Ammon's horn (tissue), 1 donor: Measurements from ENCODE around the gene RAB40B.

Experiments
- DNase-seq: peaks from one replicate; pipeline ENCODE4 v3.0.0-alpha.2; 2016; ENCODE audit warnings: low spot score

RAB40B gene

DNA sequence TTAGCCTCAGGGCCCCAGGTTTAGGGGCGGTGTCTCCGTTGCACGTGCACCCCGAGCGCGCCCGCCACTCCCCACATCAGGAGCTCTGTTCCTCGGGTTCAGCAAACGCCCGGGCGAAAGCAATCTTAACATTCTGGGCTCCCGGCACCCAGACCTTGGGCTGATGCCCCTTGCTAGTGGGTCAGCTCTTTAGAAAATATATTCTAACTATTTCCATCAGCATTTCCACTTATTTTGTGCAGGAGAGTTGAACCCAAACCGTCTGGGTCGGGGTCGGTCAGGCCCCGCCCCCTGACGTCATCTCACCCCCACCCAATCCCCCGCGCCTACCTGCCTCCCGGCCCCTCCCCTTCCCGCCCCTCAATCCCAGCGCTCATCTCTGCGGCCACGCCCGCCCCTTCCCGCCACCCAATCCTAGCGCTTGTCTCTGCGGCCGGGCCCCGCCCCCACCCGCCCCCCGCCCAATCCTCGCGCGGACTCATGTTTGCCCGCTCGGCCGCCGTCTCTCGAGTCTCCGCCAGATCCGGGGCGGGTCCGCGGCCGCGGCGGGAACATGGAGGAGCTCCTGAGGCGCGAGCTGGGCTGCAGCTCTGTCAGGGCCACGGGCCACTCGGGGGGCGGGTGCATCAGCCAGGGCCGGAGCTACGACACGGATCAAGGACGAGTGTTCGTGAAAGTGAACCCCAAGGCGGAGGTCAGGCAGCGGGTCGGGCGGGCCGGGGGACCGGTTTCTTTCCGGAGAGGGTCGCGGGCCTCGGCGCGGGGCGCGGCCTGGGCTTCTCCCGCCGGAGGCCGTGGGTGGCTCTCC is 17.9 kb upstream of the RAB40B start, which contains the start of gene FN3KRP:
FN3KRP (plus strand) TSS at position 504 of the 808 bp plus-strand sequence; CDS start at position 554, 50 bp downstream.
- peak; percentile 94 for DNase-seq

DNA sequence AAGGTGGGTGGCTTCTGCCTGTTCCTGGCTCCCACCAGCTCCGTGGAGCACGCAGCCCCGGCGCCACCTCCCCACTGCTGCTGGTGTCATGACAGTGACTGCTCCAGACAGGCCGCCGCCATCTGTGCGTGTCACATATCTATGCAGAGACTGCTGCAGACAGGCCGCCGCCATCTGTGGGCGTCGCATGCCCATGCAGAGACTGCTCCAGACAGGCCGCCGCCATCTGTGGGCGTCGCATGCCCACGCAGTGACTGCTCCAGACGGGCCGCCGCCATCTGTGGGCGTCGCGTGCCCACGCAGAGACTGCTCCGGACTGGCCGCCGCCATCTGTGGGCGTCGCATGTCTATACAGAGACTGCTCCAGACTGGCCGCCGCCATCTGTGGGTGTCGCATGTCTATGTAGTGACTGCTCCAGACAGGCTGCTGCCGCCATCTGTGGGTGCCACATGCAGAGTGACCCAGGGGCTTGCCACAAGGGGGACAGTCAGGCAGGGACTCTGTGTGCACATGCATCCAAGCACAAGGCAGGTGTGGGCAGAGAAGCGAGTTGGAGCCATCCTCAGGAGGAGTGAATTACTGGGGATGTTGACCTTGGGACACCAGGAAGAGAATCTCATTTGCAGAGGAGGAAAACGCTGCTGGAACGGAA is 14.7 kb upstream of the RAB40B start:
- DNase-seq = no peak

DNA sequence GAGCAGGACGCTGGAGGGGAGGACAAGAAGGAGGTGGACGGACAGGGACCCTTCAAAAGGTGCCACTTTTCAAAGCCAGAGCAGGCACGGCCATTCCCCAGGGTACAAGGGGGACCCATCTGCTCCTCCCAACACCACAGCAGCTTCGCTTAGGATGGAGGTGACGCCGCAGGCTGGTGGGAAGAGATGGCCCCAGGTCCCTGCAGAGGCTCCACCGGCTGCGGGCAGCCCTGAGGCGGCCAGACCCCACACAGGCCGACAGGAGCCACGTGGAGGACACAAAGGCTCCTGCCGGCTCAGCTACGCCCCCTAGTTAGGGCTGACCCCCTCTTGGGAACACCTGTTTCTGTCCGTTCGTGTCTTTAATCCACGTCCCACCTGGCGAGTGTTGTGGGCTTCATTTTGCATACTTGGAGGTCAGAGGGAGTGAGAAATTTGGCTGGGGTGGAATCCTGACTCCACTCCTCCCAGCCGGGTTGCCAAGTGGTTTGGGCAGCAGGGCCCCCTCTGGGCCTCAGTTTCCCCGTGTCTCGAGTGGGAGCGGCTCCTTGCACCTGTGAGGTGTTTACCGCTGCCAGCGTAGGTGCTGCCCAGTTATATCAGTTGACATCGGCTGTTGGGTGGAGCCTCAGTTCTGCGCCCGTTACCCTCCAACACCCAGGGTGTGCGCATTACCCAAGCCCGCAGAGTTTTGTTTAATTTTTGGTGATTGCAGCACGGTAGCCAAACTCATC is 12.2 kb upstream of the RAB40B start:
- DNase-seq = no peak

DNA sequence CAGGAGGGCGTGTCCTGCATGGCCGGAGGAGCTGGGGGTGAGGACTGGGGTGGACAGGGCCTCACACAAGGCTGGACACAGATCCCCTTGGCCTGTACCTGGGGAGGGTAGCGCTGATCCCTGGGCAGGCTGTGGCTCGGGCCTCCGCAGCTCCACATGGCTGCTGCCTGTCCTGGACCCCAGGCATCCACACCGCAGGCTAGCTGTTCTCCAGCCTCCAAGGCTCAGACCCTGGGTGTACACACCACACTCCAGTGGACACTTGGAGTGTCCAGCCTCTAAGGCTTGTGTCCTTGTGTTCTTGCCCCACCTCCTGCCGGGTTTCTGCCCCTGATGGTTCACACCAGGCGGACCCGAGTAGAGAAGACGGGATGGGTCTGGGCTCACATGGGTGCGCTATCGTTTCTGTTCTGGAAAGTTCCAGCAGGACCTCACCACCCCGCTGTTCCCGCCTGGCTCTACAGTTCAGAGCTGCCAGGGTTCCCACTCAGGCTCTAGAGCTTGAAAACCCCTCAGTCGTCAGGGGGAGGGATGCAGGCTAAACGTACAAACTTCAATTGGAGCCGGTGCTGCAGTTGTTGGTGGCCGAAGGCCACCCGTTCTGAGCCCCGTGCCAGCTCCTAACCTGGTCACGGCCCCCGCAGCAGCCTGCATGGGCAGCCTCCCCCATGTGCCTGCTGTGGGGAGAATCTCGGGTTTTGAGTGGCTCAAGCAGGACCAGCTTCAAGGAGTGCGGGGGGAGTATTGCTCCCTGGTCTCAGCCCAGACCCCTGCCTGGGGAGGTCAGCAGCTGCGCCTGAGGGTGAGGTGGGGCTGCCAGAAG is 11.4 kb upstream of the RAB40B start:
- DNase-seq = no peak

DNA sequence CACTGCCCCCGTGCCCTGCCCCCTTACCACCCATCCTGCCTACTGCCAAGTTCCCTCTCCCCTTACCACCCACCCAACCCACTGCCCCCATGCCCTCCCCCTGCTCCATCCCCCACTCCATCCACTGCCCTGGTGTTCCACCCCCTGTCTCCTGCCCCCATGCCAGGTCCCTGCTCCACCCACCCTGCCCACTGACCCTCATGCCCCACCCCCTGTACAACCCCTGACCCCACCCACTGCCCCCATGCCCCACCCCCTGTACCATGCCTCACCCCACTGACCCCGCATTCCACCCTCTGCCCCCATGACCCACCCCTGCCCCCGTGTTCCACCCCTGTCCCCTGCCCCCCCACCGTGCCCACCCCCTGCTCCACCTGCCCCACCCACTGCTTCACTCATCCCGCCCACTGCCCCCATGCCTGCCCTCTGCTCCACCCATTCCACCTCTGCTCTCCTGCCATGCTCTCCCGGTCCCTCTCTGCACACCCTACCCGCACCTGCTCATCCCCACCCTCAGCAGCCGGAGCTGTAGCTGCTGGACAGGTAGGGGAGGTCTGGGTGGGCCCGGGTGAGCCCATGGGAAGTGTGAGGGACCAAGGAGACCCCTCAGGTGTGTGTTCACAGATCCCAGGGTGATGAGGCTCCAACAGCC is 10.7 kb upstream of the RAB40B start:
- no peak for DNase-seq

DNA sequence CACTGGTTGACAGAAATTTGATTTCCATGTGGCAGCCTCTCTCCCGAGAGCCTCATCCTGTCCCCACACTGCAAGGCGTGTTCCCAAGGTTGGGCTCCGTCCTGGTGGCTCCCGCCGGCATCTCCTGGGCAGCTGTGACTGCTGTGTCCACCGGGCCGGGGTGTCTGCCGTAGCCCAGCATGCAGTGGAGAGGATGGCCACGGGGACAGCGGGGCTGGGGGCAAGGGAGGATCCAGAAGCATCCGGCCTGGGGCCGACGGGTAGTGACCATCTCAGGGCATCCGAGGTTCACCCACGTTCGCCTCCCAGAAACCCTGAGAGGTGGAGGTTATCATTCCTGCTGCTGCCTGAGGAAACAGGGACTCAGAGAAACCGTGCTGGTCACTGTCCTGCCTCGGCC is 7.3 kb upstream of the RAB40B start:
- no peak for DNase-seq

DNA sequence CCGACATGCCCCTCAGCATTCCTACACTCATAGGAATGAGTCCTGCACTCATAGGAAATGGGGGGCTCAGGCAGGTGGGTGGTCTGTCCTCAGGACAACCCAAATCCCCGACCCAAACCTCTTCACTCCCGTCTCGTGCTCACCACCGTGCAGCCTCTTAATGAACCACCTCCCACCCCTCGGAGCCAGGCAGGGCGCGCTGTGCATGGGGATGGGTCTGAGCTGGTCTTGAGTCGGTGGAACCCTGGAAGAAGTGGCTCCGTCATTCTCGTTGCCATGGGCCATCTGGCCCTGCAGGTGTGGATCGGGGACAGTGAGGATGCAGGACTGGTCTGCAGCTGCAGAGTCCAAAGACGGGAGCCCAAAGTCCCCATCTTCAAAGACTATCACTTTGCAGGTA is 6.4 kb upstream of the RAB40B start:
- no peak for DNase-seq

DNA sequence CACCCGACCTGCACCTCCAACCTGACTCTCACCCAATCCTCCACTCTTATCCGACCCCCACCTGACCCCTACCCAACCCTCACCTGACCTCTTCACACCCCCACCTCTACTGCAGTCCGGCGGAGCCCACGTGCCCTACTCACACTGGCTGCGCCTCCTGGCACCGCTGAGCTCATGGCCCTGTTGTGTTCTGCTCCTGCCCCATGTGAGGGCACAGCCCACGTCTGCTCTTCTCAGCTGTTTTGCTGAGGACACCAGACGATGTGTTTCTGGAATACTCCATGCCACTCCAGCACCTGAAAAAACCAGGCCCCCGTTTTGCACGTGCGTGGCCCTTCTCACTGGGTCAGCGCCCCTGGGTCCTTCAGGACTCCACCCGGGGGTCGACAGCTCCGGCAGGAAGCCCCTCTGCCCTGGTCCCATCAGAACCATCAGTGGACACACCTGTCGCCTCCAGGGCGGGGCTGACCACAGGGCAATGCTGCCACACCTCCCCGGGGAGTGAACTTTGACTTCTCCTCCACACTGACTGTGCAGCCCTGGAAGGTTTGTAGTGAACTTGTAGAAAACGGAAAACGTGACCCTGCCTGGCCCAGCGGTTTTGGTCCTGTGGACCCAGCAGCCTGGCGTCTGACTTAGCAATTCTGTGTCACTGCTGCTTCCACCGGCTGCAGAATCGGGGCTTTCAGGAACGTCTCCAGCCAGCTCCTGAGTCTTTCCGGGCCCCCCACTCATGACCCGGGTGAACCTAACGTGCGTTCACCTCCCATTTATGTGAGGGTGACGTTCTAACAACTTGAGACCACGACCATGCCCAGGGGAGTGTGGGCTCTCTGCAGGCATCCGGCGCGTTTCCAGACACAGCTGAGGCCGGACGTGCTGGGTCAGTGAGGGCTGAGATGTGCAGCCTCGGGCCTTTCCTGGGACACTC is 5.7 kb upstream of the RAB40B start:
- DNase-seq = no peak

DNA sequence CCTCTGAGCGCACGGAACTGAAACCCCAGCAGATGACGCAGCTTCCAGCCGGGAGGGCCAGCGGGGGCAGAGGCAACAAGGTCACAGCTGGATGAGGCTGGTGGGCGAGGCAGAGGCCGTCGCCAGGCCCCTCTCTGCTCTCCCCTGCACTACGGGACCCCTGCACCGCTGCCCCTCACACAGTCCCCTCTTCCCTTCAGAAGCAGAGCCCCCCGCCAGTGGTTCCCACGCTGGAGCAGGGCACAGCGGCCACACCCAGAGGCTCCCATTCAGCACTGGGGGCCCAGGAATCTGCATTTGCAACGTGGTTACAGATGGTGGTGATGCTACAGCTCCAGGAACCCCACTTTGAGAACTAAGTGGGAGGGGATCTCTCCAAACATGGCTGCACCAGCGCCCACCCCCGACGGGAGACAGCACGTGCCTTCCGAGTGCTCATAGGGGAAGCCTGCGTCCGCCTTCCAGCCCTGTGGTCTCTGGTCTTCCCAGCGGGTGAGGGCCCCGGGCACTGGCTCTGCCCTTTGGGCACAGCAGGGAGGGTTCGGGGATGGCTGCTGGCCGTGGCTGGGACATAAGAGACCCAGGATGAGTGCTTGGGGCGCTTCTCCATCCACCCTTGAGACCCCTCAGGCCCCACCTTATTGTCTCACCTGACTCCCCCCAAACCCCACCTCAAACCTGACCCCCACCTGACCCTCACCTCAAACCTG is 4.7 kb upstream of the RAB40B start:
- no peak for DNase-seq

DNA sequence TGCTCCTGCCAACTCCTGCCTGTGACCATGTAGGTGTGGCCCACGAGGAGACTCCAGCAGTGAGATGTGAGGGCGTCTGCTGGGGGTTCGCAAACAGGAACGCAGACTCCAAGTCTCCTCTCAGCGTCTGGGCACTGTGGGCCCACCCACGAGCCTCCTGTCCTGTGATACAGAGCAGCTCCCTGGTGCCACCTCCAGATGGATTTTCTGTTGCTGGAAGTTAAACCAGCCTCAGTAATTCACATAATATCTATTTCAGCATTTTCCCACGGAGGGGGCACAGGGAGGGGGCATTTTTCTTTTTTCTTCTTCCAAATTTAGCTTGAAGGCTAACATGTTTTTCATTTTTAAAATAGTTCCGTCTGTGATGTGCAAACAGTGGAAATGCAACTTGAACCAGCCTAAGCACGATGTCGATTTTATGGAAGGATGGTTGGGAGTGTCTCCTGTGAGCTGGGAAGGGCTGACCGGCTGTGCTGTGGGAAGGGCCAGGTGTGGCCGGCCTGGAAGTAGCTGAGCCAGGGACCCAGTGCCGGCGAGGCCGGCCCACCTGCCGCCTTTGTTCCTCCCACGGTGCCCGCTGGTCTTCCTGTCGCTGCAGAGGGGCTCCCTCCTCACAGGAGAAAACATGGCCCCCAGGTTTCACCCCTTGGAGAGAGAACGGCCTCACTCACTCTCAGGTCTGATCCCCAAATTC is 3.9 kb upstream of the RAB40B start:
- peak; percentile 51 for DNase-seq

DNA sequence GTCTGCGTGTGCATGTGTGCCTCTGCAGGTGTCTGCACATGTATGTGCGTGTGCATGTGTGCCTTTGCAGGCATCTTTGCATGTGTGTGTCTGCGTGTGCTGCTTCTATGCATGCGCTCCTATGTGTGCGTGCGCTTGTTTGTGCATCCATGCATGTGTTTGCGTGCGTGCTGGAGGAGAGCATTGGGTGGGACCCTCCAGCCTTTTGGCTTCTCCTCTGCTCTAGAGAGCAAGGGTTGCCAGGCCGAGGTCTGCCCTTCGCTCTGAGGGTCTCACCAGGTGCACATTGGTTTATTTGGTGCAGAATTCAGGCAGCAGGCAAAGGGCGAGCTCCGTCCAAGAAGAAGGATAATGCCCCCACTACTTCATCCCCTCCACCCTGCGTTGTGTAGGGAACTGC is 1.1 kb upstream of the RAB40B start:
- DNase-seq = no peak

DNA sequence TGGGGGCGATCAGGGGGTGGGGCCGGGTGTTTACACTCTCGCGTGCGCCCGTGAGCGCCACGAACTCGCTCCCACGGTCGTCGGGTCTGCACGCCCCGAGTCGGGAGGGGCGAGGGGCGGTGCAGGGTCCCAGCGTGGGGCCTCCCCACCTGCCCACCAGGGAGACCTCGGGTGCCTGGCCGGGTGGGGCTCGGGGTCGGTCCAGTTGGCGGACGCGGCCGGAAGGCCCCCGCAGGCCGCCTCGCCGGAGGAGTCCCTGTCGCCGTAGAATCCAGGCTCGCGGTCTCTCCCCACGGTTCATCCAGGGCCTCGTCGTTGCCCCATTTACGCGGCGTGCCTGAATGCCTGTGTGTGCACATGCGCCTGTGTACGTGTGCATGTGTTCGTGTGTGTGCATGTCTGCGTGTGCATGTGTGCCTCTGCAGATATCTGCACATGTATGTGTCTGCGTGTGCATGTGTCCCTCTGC is 510 bp upstream of the RAB40B start:
- peak; percentile 41 for DNase-seq

DNA sequence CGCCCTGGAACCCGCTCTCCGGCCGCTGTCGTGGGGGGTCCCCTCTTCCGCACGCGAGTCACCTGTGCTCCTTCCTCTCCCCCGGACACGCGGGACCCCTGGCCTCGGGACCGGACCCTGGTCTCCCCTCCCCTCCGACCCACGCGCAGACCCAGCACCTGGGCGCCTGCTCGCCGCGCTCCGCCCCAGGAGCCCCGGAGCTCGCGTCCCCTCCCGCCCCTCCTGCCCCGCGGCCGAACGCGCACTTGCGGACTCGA is 762 bp downstream of the RAB40B start:
- DNase-seq = no peak

DNA sequence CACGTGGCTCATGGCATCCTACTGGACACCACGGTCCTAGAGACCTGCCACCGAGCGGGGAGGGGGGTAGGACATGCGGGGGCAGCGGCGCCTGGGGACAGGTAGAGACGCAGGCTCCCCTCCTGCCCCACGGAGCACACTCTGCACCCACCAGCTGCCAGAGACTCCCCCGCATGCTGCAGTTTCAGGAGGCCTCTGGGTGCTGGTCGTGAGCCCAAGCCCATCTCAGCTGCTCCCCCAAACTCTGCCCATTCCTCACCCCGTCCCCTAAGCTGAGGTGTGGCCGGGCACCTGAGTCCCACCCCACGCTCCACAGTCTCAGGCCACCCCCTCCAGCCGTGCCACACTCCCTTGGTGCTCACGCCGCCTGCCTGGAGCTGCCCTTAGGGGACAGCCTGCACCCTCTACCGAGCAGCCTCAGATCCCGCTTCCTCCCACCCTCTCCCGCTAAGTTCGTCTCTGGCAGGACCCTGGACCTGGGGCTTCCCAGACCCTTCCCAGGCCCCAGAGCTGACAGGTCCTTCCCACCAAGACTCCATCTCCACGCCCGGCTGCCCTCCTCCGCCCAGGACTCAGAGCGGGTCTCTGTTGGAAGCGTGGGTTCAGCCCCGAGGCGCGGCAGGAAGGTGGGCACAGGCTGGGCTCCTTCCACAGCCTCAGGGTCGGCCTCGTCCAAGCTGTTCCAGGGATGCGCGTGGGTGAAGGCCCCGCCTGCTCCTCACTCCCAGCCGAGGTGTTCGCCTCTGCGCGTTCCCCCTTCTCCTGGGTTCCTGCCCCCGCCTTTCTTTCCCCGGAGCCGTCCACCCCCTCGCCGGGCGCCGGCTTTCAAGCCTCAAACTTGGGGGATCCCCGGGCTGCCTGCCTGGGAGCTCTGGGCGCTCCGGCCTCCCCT is 1.3 kb downstream of the RAB40B start:
- no peak for DNase-seq

DNA sequence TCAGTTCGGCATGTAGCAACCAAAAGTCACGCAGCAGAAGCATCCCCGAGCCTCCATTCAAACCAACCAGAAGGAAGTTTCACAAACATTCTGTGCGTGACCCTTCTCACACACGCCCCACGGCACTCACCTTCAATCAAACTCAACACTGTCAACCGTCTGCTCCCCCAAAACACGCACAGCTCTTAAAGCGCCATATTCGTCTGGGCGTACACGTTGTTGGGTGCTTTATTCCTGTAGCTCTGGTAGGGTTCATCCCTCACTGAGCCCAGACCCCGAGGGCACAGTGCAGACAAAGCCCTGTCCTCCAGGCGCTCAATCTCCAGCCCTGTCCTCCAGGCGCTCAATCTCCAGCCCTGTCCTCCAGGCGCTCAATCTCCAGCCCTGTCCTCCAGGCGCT is 2.2 kb downstream of the RAB40B start:
- DNase-seq = no peak

DNA sequence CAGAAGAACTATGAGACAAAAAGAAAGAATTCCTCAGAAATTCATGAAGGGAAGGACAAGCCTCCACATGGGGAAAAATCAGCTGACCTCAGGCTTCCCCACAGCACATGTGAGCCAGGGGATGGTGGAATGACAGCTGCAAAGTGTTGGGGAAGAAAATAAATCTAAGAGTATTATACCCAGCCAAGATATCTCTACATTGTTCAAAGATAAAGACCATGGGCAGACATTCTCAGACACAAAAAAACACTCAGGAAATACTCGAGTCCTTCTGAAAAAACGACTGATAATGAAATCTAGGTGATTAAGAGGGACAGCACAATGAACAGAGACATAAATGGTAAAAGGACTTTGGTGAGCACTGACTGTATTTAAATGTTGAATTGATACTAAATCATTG is 3.9 kb downstream of the RAB40B start:
- DNase-seq = no peak

DNA sequence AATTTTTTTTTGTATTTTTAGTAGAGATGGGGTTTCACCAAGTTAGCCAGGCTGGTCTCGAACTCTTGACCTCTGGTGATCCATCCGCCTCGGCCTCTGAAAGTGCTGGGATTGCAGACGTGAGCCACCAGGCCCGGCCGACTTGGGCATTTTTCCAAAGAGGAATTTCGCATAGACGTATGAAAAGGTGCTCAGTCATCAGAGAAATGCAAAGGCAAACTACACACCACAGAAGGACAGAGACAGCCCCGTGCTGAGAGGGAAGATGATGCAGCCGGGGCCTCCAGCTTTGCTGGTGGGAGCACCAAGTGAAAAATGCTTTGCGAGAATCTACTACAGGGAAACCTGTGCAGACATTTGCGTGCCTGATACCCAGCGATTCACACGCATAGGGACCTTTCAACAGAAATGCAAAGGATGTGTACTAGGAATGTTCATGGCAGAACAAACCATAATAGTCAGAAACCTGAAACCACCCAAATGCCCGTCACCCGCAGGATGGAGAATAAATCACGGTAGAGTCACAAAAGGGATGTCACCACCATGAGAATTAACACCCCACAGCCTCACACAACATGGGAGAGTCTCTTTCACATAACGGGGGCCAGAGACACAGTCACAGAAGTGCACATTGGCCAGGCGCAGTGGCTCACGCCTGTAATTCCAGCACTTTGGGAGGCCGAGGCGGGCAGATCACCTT is 5.2 kb downstream of the RAB40B start:
- no peak for DNase-seq

DNA sequence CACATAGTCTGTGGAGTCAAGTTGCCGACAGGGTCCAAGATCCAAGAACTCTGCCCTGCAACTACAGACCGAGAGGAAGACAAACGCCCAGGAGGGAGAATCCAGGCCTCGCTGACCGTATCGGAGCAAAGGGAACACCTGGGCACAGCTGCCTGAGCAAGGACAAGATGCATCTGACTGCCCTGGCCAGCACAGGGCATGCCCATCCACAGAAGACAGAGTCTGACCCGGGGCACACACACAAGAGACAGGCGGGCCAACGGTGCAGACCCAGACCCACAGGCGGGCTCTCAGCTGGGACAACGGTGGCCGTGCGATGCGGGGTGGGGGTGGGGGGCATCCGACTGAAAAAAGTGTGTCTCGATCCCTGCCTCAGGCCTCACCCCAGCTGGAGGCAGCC is 6.2 kb downstream of the RAB40B start:
- DNase-seq = no peak
